Activated T-helper 1 cell treated with anti-CD3 and anti-CD28 coated beads, Interleukin-12 subunit alpha, Interleukin-12 subunit beta, Interleukin-2, Interleukin-4 antibody, amounts not matched to agents 30 ng/mL and 10 ng/mL and 1 ng/mL, durations not matched to agents 14 hours and 24 hours and 36 hours (primary cell): Measurements from ENCODE around the gene TMEM245. TPM values are rescaled to one million over a fixed set of nuclear protein-coding genes. Genes with fewer than 3 reads are reported as not detected.

Experiments
- DNase-seq: peaks from one replicate; pipeline ENCODE4 v3.0.0; 2021; ENCODE audit warnings: low spot score
- H3K27ac Mint-ChIP-seq: one replicate; pipeline ENCODE4 v1.8.0; 2021; ENCODE audit warnings: mild to moderate bottlenecking, mixed read lengths
- H3K27me3 Mint-ChIP-seq: one replicate; pipeline ENCODE4 v1.8.0; 2022; ENCODE audit warnings: mild to moderate bottlenecking, moderate library complexity, mixed read lengths; ENCODE audit not compliant: insufficient read depth
- H3K36me3 Mint-ChIP-seq: one replicate; pipeline ENCODE4 v1.8.0; 2021; ENCODE audit warnings: low read depth, mixed read lengths
- H3K4me1 Mint-ChIP-seq: one replicate; pipeline ENCODE4 v1.8.0; 2021; ENCODE audit warnings: low read depth, mixed read lengths
- H3K4me3 Mint-ChIP-seq: one replicate; pipeline ENCODE4 v1.8.0; 2021; ENCODE audit warnings: mild to moderate bottlenecking, moderate library complexity, mixed read lengths
- H3K9me3 Mint-ChIP-seq: one replicate; pipeline ENCODE4 v1.8.0; 2021; ENCODE audit warnings: mixed read lengths
- intact Hi-C: fragments of 100-400 bp; cut with micrococcal nuclease; formaldehyde crosslinking; loops from one replicate; pipeline ENCODE4 v1.15.1; 2024
- total RNA-seq: library from RNA; stranded (reverse); gene quantifications from 2 replicates; pipeline ENCODE4 v1.2.3, GENCODE V29; 2022

Gene TMEM245
- total RNA-seq, 1 donor from 2014 or later = 26.9 TPM

GRCh38 chr9:109020581-109021511 lies 98.9 kb downstream of the TMEM245 start:
- H3K4me1 Mint-ChIP-seq = no peaks in the 10 kb centered on the region
- H3K36me3 Mint-ChIP-seq = peaks cover 21% of the 10 kb centered on the region
- no peak overlapping the region for H3K27ac Mint-ChIP-seq
- intact Hi-C loops = no loop called here
- no peaks in the 10 kb centered on the region for H3K27me3 Mint-ChIP-seq
- no peak for DNase-seq
- no peak overlapping the region for H3K4me3 Mint-ChIP-seq
- no peaks in the 10 kb centered on the region for H3K9me3 Mint-ChIP-seq

- Mint-ChIP-seq H3K4me3 (no peak overlapping the region), H3K9me3 (no peaks in the 10 kb centered on the region), H3K4me1 (no peaks in the 10 kb centered on the region), H3K36me3 (peaks cover 21% of the 10 kb centered on the region), H3K27me3 (no peaks in the 10 kb centered on the region), H3K27ac (no peak overlapping the region)
- no peak for DNase-seq
- intact Hi-C loops = no loop called here
Measured at GRCh38 chr9:109020113-109020512, 99.6 kb downstream of the TMEM245 start.

GRCh38 chr9:109019420-109019819 lies 100.3 kb downstream of the TMEM245 start:
- no peaks in the 10 kb centered on the region for H3K27me3 Mint-ChIP-seq

GRCh38 chr9:109017493-109017892 lies 102.3 kb downstream of the TMEM245 start:
- Mint-ChIP-seq H3K4me3 (no peak overlapping the region), H3K9me3 (no peaks in the 10 kb centered on the region), H3K27me3 (no peaks in the 10 kb centered on the region), H3K27ac (no peak overlapping the region), H3K4me1 (peaks cover 9% of the 10 kb centered on the region), H3K36me3 (peaks cover 17% of the 10 kb centered on the region)
- intact Hi-C loops = no loop called here
- no peak for DNase-seq

More at GRCh38 chr9:109019420-109019819, 100.3 kb downstream of the TMEM245 start:
- intact Hi-C loops = no loop called here
- Mint-ChIP-seq H3K4me1 (no peaks in the 10 kb centered on the region), H3K9me3 (no peaks in the 10 kb centered on the region), H3K36me3 (peaks cover 17% of the 10 kb centered on the region), H3K4me3 (no peak overlapping the region), H3K27ac (no peak overlapping the region)
- DNase-seq = no peak

GRCh38 chr9:109017061-109017460 lies 102.7 kb downstream of the TMEM245 start:
- H3K27me3 Mint-ChIP-seq = no peaks in the 10 kb centered on the region
- H3K4me1 Mint-ChIP-seq = peaks cover 13% of the 10 kb centered on the region
- no peak overlapping the region for H3K4me3 Mint-ChIP-seq
- no peak overlapping the region for H3K27ac Mint-ChIP-seq
- peaks cover 18% of the 10 kb centered on the region for H3K36me3 Mint-ChIP-seq
- intact Hi-C loops = no loop called here
- DNase-seq = no peak
- H3K9me3 Mint-ChIP-seq = no peaks in the 10 kb centered on the region

- H3K27ac Mint-ChIP-seq = no peak overlapping the region
- intact Hi-C loops = no loop called here
- H3K9me3 Mint-ChIP-seq = no peaks in the 10 kb centered on the region
- H3K4me1 Mint-ChIP-seq = peaks cover 22% of the 10 kb centered on the region
- no peak for DNase-seq
- H3K27me3 Mint-ChIP-seq = peaks cover 2% of the 10 kb centered on the region
- H3K4me3 Mint-ChIP-seq = no peak overlapping the region
- peaks cover 17% of the 10 kb centered on the region for H3K36me3 Mint-ChIP-seq
Measured at GRCh38 chr9:109016132-109016531, 103.6 kb downstream of the TMEM245 start.

GRCh38 chr9:109014608-109015280 lies 105.0 kb downstream of the TMEM245 start:
- Mint-ChIP-seq H3K27me3 (peaks cover 2% of the 10 kb centered on the region), H3K4me1 (peaks cover 32% of the 10 kb centered on the region), H3K4me3 (peak overlapping the region; percentile 9), H3K36me3 (peaks cover 13% of the 10 kb centered on the region), H3K27ac (no peak overlapping the region), H3K9me3 (no peaks in the 10 kb centered on the region)
- intact Hi-C loops = loop anchor here (5.0 kb wide), 3 partner anchors 127 to 1732 kb away; partner anchors contain the start of gene RAD23B
- no peak for DNase-seq

- no peak for DNase-seq
- peak overlapping the region; percentile 92 for H3K4me3 Mint-ChIP-seq
- peaks cover 2% of the 10 kb centered on the region for H3K27me3 Mint-ChIP-seq
- peaks cover 7% of the 10 kb centered on the region for H3K36me3 Mint-ChIP-seq
- peaks cover 39% of the 10 kb centered on the region for H3K4me1 Mint-ChIP-seq
- no peaks in the 10 kb centered on the region for H3K9me3 Mint-ChIP-seq
- H3K27ac Mint-ChIP-seq = peak overlapping the region; percentile 94
- intact Hi-C loops = loop anchor here (1.0 to 5.0 kb wide), 8 partner anchors 33 to 1732 kb away; partner anchors contain the start of gene RAD23B
Measured at GRCh38 chr9:109013679-109014607, 105.8 kb downstream of the TMEM245 start.

- Mint-ChIP-seq H3K4me3 (peak within 1 kb of the TSS; percentile 95), H3K4me1 (peaks cover 39% of the 10 kb centered on the region), H3K36me3 (peaks cover 6% of the 10 kb centered on the region), H3K27me3 (peaks cover 2% of the 10 kb centered on the region), H3K9me3 (no peaks in the 10 kb centered on the region), H3K27ac (peak within 1 kb of the TSS; percentile 94)
- intact Hi-C loops = loop anchor here (1.0 to 5.0 kb wide), 12 partner anchors 12 to 1731 kb away; partner anchors contain the start of gene RAD23B
- DNase-seq = peak; percentile 82
Measured at GRCh38 chr9:109012876-109013678, 106.7 kb downstream of the TMEM245 start, which contains the start of gene CTNNAL1. Gene CTNNAL1, minus strand, starts transcription at chr9:109013499. Its CDS starts 57 bp downstream, at chr9:109013442.

- peak overlapping the region; percentile 94 for H3K27ac Mint-ChIP-seq
- peak; percentile 31 for DNase-seq
- peaks cover 2% of the 10 kb centered on the region for H3K27me3 Mint-ChIP-seq
- peaks cover 6% of the 10 kb centered on the region for H3K36me3 Mint-ChIP-seq
- no peaks in the 10 kb centered on the region for H3K9me3 Mint-ChIP-seq
- peaks cover 39% of the 10 kb centered on the region for H3K4me1 Mint-ChIP-seq
- peak overlapping the region; percentile 95 for H3K4me3 Mint-ChIP-seq
- intact Hi-C loops = loop anchor here (1.0 to 5.0 kb wide), 11 partner anchors 11 to 1730 kb away; partner anchors contain the start of gene RAD23B
Measured at GRCh38 chr9:109012009-109012875, 107.5 kb downstream of the TMEM245 start.

- Mint-ChIP-seq H3K9me3 (no peaks in the 10 kb centered on the region), H3K36me3 (peaks cover 6% of the 10 kb centered on the region), H3K4me3 (peak overlapping the region; percentile 34), H3K4me1 (peaks cover 39% of the 10 kb centered on the region), H3K27ac (peak overlapping the region; percentile 81), H3K27me3 (peaks cover 2% of the 10 kb centered on the region)
- intact Hi-C loops = loop anchor here (5.0 kb wide), 3 partner anchors 124 to 1729 kb away; partner anchors contain the start of gene RAD23B
- DNase-seq = no peak
Measured at GRCh38 chr9:109011231-109011671, 108.5 kb downstream of the TMEM245 start.
